Loucy (cell line): ENCODE measurements around the gene TLCD3B.

Source experiments
- CTCF ChIP-seq: fragments of 200-600 bp; sonication (generic); conservative IDR thresholded peaks from 2 replicates; pipeline ENCODE4 v1.5.1; 2014; ENCODE audit warnings: mild to moderate bottlenecking, antibody characterized with exemption, low read length
- EZH2phosphoT487 ChIP-seq: fragments of 200-600 bp; IDR thresholded peaks from 2 replicates; pipeline ENCODE4 v1.6.1; 2018; ENCODE audit warnings: antibody characterized with exemption, mild to moderate bottlenecking, moderate library complexity, borderline replicate concordance

- no peak for TF ChIP-seq CTCF
- no peak for TF ChIP-seq EZH2phosphoT487
These were observed 3.3 kb downstream of the TLCD3B start for GRCh38 chr16:30027588-30028437.
